Raji (cell line): ENCODE measurements around the gene TTN.

Source experiments
- POLR2A ChIP-seq: IDR thresholded peaks from 2 replicates; pipeline ENCODE4 v1.6.1; 2011; ENCODE audit warnings: low read depth, low read length, control low read depth; ENCODE audit not compliant: insufficient read depth

TTN gene

GRCh38 chr2:178478439-178479274 is 328.6 kb downstream of the TTN start, which contains the start of gene FKBP7:
Gene FKBP7 (minus strand): TSS chr2:178478600. CDS start chr2:178478499, 101 bp downstream.
- TF ChIP-seq POLR2A, result peak; percentile 85

- TF ChIP-seq POLR2A, result no peak
Observed at GRCh38 chr2:178478130-178478438, 329.1 kb downstream of the TTN start.

GRCh38 chr2:178477443-178478129 is 329.6 kb downstream of the TTN start:
- no peak for TF ChIP-seq POLR2A

- TF ChIP-seq POLR2A, result no peak
Observed at GRCh38 chr2:178476477-178476876, 330.7 kb downstream of the TTN start.
